HG03520 (cell line): ENCODE data around the gene S100A9.
"Not testable (repeated sequence)": the region's sequence is repeated elsewhere in the genome, so short reads cannot be mapped to it uniquely, and the experiment has no call there.

Experiments used
- ATAC-seq: cut with Tn5 transposase; IDR thresholded peaks from one replicate; pipeline ENCODE4 v1.9.1; 2021; ENCODE audit warnings: mild to moderate bottlenecking, moderate library complexity; ENCODE audit not compliant: unreplicated experiment

S100A9 gene

DNA sequence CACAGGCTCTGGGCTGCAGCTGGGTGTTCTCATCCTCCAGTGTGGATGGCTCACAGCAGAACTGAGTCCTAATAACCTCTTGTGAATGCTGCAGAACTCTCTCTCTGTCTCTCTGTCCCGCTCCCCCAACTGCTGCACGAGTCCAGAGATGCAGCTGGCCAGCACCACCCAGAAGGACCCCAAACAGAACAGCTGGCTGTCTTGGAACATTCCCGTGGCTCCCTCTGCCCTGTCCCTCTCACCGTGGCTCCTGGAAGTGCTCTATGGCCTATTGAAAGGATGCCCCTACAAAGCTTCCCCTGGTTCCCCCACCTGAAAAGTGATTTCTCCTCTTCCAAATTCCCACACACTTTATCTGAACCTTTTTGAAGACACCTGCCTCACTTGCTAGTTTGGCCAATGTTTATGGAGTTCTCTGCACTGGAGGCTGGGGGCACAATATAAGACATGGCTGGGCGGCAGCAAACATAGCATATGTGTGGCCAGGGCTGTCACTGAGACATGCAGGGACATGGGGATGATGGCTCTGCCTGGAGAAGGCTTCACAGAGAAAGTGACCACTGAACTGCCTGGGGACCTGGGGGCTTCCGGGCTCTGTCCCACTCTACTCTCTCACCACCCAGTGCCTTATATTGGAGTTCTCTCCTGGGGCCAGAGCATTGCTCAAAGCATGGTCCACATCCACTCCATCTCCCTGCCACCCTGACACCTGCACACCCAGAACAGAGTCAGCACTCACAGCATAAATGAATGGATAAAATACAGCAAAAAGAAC lies 48.4 kb downstream of the S100A9 start:
- not testable (repeated sequence) for ATAC-seq

DNA sequence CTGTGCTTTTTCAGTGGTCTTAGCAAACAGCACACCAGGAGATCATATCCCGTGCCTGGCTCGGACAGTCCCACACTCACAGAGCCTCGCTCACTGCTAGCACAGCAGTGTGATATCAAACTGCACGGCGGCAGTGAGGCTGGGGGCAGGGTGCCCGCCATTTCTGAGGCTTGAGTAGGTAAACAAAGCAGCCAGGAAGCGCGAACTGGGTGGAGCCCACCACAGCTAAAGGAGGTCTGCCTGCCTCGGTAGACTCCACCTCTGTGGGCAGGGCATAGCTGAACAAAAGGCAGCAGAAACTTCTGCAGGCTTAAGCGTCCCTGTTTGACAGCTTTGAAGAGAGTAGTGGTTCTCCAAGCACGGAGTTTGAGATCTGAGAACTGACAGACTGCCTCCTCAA lies 49.6 kb downstream of the S100A9 start:
- not testable (repeated sequence) for ATAC-seq
